BJ (cell line): ENCODE measurements around the gene CETP. TPM values are rescaled to one million over a fixed set of nuclear protein-coding genes. Genes with fewer than 3 reads are reported as not detected.
A peak's percentile ranks its signal among the peaks of the same experiment; 100 is the strongest.

Source experiments
- CTCF ChIA-PET: fragments of 350-600 bp; formaldehyde crosslinking; extraction: SDS; loops from one replicate; lab custom pipeline; 2021; ENCODE audit warnings: antibody characterized with exemption, inconsistent platforms; lab: Yijun Ruan, JAX
- POLR2A ChIA-PET: fragments of 300-600 bp; sonication (Branson Sonifier 250); formaldehyde crosslinking; extraction: SDS; loops from one replicate; lab custom pipeline; 2021; ENCODE audit warnings: antibody characterized with exemption; lab: Charles Lee
- DNase-seq: peaks from one replicate; pipeline ENCODE4 v3.0.0-alpha.2; 2011; ENCODE audit warnings: low read depth
- H3K27me3 ChIP-seq: 2 replicates; pipeline ENCODE4 v1.6.0; 2011; ENCODE audit warnings: low read length; ENCODE audit not compliant: control insufficient read depth, insufficient read depth
- H3K36me3 ChIP-seq: 2 replicates; pipeline ENCODE4 v1.5.1; 2011; ENCODE audit warnings: low read length; ENCODE audit not compliant: control insufficient read depth, insufficient read depth
- H3K4me3 ChIP-seq: 2 replicates; pipeline ENCODE4 v1.5.1; 2011; ENCODE audit warnings: low read depth, mild to moderate bottlenecking, control low read depth, low read length
- polyA plus RNA-seq: library from polyadenylated mRNA; depleted of rRNA; stranded (reverse); fragments of >200 nt; gene quantifications from 2 replicates; pipeline ENCODE4 v1.2.3, GENCODE V29; 2011
- TF ChIP-seq, protein P1 (sequence below): IDR thresholded peaks from 2 replicates; pipeline ENCODE4 v1.5.1; 2011; ENCODE audit warnings: low read depth, mild to moderate bottlenecking, control low read depth, inconsistent platforms, low read length, moderate library complexity; ENCODE audit not compliant: insufficient read depth

Gene CETP
- polyA plus RNA-seq, 1 experiment = 0.07 TPM

DNA sequence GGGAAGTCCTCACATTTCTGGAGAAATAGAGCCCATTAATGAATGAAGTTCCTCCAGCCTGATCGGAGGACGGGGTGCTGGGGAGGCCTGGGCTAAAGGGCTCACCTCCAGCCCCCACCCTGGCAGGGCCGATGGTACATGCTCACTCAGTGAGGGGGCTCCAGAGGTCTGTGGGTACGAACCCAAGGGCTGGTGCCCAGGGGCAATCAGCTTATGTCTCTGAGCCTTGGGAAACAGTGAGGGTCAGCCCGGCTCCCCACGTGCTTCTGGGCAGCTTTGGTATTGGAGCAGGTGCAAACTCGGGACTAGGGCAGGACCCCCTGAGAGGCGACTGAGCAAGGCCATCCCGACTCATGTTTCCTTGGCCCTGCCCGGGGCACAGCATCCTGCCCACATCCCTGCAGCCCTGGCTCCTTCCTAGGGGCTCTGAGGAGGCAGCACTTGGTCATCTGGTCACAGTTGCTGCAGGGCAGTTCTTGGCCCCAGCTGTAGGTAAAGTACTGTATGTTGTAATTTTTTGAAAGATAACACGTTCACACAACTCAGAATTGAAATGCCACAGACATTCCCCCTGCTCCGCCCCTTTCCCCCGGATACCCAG, 969 bp upstream of the CETP start:
- CTCF ChIA-PET = interaction anchor here (2.6 kb wide), 1 partner anchor 8 kb away, joined by 13 read pairs; no protein-coding TSS in a partner anchor
- Histone ChIP-seq H3K36me3 (no peaks in the 10 kb centered on the region), H3K27me3 (no peaks in the 10 kb centered on the region), H3K4me3 (no peak overlapping the region)
- TF ChIP-seq, protein P1, sequence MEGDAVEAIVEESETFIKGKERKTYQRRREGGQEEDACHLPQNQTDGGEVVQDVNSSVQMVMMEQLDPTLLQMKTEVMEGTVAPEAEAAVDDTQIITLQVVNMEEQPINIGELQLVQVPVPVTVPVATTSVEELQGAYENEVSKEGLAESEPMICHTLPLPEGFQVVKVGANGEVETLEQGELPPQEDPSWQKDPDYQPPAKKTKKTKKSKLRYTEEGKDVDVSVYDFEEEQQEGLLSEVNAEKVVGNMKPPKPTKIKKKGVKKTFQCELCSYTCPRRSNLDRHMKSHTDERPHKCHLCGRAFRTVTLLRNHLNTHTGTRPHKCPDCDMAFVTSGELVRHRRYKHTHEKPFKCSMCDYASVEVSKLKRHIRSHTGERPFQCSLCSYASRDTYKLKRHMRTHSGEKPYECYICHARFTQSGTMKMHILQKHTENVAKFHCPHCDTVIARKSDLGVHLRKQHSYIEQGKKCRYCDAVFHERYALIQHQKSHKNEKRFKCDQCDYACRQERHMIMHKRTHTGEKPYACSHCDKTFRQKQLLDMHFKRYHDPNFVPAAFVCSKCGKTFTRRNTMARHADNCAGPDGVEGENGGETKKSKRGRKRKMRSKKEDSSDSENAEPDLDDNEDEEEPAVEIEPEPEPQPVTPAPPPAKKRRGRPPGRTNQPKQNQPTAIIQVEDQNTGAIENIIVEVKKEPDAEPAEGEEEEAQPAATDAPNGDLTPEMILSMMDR = no peak
- POLR2A ChIA-PET = no interaction called here
- DNase-seq = no peak

DNA sequence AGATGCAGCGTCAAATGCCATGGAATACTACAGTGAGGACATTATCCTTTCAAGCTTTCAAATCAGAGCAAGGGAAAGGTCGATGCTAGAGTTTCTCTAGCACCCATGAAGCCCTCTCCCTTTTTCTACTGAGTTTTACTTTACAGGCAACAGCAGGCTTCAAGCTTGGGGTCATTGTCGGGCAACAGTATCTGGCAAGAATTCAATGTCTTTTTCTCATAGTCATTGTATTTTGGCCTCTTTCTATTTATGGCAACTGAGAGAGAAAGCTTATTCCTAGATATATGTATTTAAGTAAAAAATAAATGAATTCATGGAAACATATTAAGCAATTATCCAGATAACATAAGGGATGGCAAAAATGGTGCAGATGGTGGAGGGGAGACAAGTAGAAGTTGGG, 364 bp upstream of the CETP start:
- Histone ChIP-seq H3K27me3 (no peaks in the 10 kb centered on the region), H3K36me3 (no peaks in the 10 kb centered on the region), H3K4me3 (no peak overlapping the region)
- TF ChIP-seq, protein P1 = no peak
- POLR2A ChIA-PET = no interaction called here
- CTCF ChIA-PET = interaction anchor here (2.6 kb wide), 1 partner anchor 9 kb away, joined by 13 read pairs; no protein-coding TSS in a partner anchor
- DNase-seq = no peak

DNA sequence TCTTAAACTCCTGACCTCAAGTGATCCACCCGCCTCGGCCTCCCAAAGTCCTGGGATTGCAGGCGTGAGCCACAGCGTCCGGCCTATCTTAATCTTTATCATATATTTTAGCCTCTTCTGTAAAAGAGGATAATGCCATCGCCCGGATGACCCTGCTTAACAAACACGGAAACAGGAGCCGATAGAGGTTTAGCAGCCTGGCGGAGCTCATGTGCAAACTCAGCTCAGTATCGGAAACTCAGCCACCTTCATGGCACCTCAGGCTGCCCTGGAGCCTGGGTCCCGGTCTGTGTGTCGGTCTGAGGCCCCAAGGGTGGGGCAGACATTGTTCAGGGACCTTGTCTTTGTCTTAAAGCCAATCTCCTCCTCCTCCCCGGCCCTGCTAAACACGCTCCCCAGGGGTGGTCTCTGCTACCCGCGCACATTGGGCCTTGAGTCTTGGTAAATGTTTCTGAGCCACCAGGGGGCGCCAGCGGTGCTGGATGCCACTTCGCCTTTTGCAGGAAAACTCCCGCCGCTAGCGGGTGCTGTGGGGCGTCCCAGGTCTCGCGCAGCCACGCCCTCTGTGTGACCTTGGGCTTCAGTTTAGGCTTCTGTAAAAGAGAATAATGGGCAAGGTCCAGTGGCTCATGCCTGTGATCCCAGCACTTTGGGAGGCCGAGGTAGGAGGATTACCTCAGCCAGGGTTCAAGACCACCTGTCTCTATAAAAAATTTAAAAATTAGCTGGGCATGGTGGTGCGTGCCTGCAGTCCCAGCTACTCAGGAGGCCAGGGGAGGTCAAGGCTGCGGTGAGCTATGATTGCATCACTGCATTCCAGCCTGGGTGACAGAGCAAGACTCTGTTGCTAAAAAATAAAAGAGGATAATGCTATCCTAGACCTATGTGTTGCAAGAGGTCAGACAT, 2.7 kb downstream of the CETP start:
- Histone ChIP-seq H3K27me3 (no peaks in the 10 kb centered on the region), H3K4me3 (no peak overlapping the region), H3K36me3 (no peaks in the 10 kb centered on the region)
- TF ChIP-seq, protein P1 = peak; percentile 65
- ChIA-PET POLR2A (interaction anchor here (0.6 kb wide), 1 partner anchor 158 kb away, joined by 3 read pairs; no protein-coding TSS in a partner anchor), CTCF (interaction anchor here (0.8 to 2.8 kb wide), 14 partner anchors 11 to 128 kb away, joined by 3 to 19 read pairs (median 4); partner anchors contain the start of gene CPNE2)
- peak; percentile 53 for DNase-seq

GRCh38 chr16:56965149-56966092, 3.7 kb downstream of the CETP start:
- ChIA-PET CTCF (interaction anchor here (0.7 to 2.8 kb wide), 12 partner anchors 12 to 127 kb away, joined by 3 to 19 read pairs (median 4); partner anchors contain the start of gene CPNE2), POLR2A (interaction anchor here (0.6 kb wide), 1 partner anchor 67 kb away, joined by 8 read pairs; no protein-coding TSS in a partner anchor)
- Histone ChIP-seq H3K36me3 (no peaks in the 10 kb centered on the region), H3K27me3 (no peaks in the 10 kb centered on the region), H3K4me3 (no peak overlapping the region)
- DNase-seq = no peak
- TF ChIP-seq, protein P1 = no peak
